MCF 10A (cell line): ENCODE results near the gene DCLK2. TPM values are rescaled to one million over a fixed set of nuclear protein-coding genes. Genes with fewer than 3 reads are reported as not detected.

ENCODE experiments used
- BruUV-seq: library from RNA; stranded (reverse); fragments of 400-500 nt; replicated peaks from 2 replicates; lab custom pipeline; 2021; lab: Mats Ljungman, UMichigan
- CTCF ChIA-PET: fragments of 300-600 bp; sonication (Branson Sonifier 250); formaldehyde crosslinking; extraction: SDS; loops from one replicate; lab custom pipeline; 2021; ENCODE audit warnings: antibody characterized with exemption, inconsistent platforms; lab: Yijun Ruan, JAX
- POLR2A ChIA-PET: fragments of 300-600, 350-650 bp; sonication (Branson Sonifier 250); formaldehyde crosslinking; extraction: SDS; loops from one replicate; lab custom pipeline; 2020; ENCODE audit warnings: antibody characterized with exemption, inconsistent platforms; lab: Yijun Ruan, JAX
- DNase-seq: peaks from one replicate; pipeline ENCODE4 v3.0.0-alpha.2; 2018; ENCODE audit not compliant: unreplicated experiment
- H3K27ac Mint-ChIP-seq: one replicate; pipeline ENCODE4 v1.8.0; 2022; ENCODE audit warnings: mild to moderate bottlenecking, low read depth, mixed read lengths; ENCODE audit not compliant: unreplicated experiment
- H3K27me3 Mint-ChIP-seq: one replicate; pipeline ENCODE4 v1.8.0; 2022; ENCODE audit warnings: mixed read lengths; ENCODE audit not compliant: insufficient read depth, unreplicated experiment
- H3K36me3 Mint-ChIP-seq: one replicate; pipeline ENCODE4 v1.8.0; 2022; ENCODE audit warnings: mild to moderate bottlenecking, moderate library complexity, mixed read lengths; ENCODE audit not compliant: insufficient read depth, unreplicated experiment
- H3K4me1 Mint-ChIP-seq: one replicate; pipeline ENCODE4 v1.8.0; 2022; ENCODE audit warnings: mixed read lengths; ENCODE audit not compliant: insufficient read depth, unreplicated experiment
- H3K4me3 Mint-ChIP-seq: one replicate; pipeline ENCODE4 v1.8.0; 2022; ENCODE audit warnings: mild to moderate bottlenecking, moderate library complexity, mixed read lengths; ENCODE audit not compliant: unreplicated experiment
- H3K9me3 Mint-ChIP-seq: one replicate; pipeline ENCODE4 v1.8.0; 2022; ENCODE audit warnings: mixed read lengths; ENCODE audit not compliant: unreplicated experiment
- CTCF ChIP-seq: fragments of 200-600 bp; IDR thresholded peaks from one replicate; pipeline ENCODE4 v1.8.0; 2022; ENCODE audit warnings: antibody characterized with exemption, mild to moderate bottlenecking; ENCODE audit not compliant: unreplicated experiment
- intact Hi-C: fragments of 100-400 bp; cut with micrococcal nuclease; formaldehyde crosslinking; loops from 2 replicates; pipeline ENCODE4 v1.14.1; 2022
- total RNA-seq: library from RNA; stranded (reverse); gene quantifications from 2 replicates; pipeline ENCODE4 v1.2.3, GENCODE V29; 2022

DCLK2 gene
- total RNA-seq, 1 experiment from 2014 or later = 1.2 TPM

GRCh38 chr4:150142831-150143230 is 64.6 kb downstream of the DCLK2 start:
- intact Hi-C loops = no loop called here
- no peak overlapping the region for H3K4me3 Mint-ChIP-seq
- CTCF ChIA-PET = interaction anchor here (0.6 to 1.2 kb wide), 3 partner anchors 74 to 451 kb away, joined by 3 to 5 read pairs (median 5); no protein-coding TSS in a partner anchor
- POLR2A ChIA-PET = interaction anchor here (0.5 kb wide), 1 partner anchor 102 kb away, joined by 3 read pairs; no protein-coding TSS in a partner anchor
- peaks cover 12% of the 10 kb centered on the region for H3K4me1 Mint-ChIP-seq
- no peaks in the 10 kb centered on the region for H3K9me3 Mint-ChIP-seq
- DNase-seq = no peak
- H3K27ac Mint-ChIP-seq = no peak overlapping the region
- no peaks in the 10 kb centered on the region for H3K36me3 Mint-ChIP-seq
- TF ChIP-seq CTCF = no peak
- no peaks in the 10 kb centered on the region for H3K27me3 Mint-ChIP-seq
- BruUV-seq = no TSS peak

GRCh38 chr4:150145090-150145945 is 67.1 kb downstream of the DCLK2 start:
- H3K36me3 Mint-ChIP-seq = no peaks in the 10 kb centered on the region
- H3K9me3 Mint-ChIP-seq = no peaks in the 10 kb centered on the region
- no peak overlapping the region for H3K4me3 Mint-ChIP-seq
- BruUV-seq = no TSS peak
- no peak for TF ChIP-seq CTCF
- ChIA-PET CTCF (interaction anchor here (1.1 to 1.7 kb wide), 3 partner anchors 15 to 98 kb away, joined by 3 to 6 read pairs (median 4); no protein-coding TSS in a partner anchor), POLR2A (interaction anchor here (0.6 kb wide), 1 partner anchor 15 kb away, joined by 3 read pairs; no protein-coding TSS in a partner anchor)
- H3K27ac Mint-ChIP-seq = no peak overlapping the region
- intact Hi-C loops = no loop called here
- peaks cover 12% of the 10 kb centered on the region for H3K4me1 Mint-ChIP-seq
- no peaks in the 10 kb centered on the region for H3K27me3 Mint-ChIP-seq
- no peak for DNase-seq

- TF ChIP-seq CTCF = no peak
- H3K27me3 Mint-ChIP-seq = no peaks in the 10 kb centered on the region
- intact Hi-C loops = no loop called here
- ChIA-PET POLR2A (interaction anchor here (0.6 kb wide), 1 partner anchor 15 kb away, joined by 3 read pairs; no protein-coding TSS in a partner anchor), CTCF (interaction anchor here (0.7 to 1.7 kb wide), 3 partner anchors 11 to 97 kb away, joined by 4 to 6 read pairs (median 4); no protein-coding TSS in a partner anchor)
- H3K9me3 Mint-ChIP-seq = no peaks in the 10 kb centered on the region
- no peaks in the 10 kb centered on the region for H3K36me3 Mint-ChIP-seq
- H3K4me1 Mint-ChIP-seq = peaks cover 9% of the 10 kb centered on the region
- no TSS peak for BruUV-seq
- DNase-seq = no peak
- H3K4me3 Mint-ChIP-seq = no peak overlapping the region
- no peak overlapping the region for H3K27ac Mint-ChIP-seq
Measured at GRCh38 chr4:150145946-150146340, 67.7 kb downstream of the DCLK2 start.

GRCh38 chr4:150149381-150149780 is 71.1 kb downstream of the DCLK2 start:
- ChIA-PET CTCF (interaction anchor here (0.6 to 0.7 kb wide), 3 partner anchors 168 to 967 kb away, joined by 3 to 4 read pairs (median 3); no protein-coding TSS in a partner anchor), POLR2A (no interaction called here)
- Mint-ChIP-seq H3K4me1 (no peaks in the 10 kb centered on the region), H3K27me3 (no peaks in the 10 kb centered on the region), H3K36me3 (no peaks in the 10 kb centered on the region), H3K9me3 (no peaks in the 10 kb centered on the region), H3K4me3 (no peak overlapping the region), H3K27ac (no peak overlapping the region)
- TF ChIP-seq CTCF = no peak
- no TSS peak for BruUV-seq
- intact Hi-C loops = loop anchor here (1.0 kb wide), 1 partner anchor 12 kb away; no protein-coding TSS in a partner anchor
- no peak for DNase-seq
